GM18868 (cell line): ENCODE results near the gene SMC6.

Experiments used
- ATAC-seq: cut with Tn5 transposase; IDR thresholded peaks from one replicate; pipeline ENCODE4 v1.9.1; 2021; ENCODE audit warnings: mild to moderate bottlenecking, moderate library complexity; ENCODE audit not compliant: unreplicated experiment

The SMC6 gene

GRCh38 chr2:17625446-17625845 lies 128.2 kb downstream of the SMC6 start:
- no peak for ATAC-seq

DNA sequence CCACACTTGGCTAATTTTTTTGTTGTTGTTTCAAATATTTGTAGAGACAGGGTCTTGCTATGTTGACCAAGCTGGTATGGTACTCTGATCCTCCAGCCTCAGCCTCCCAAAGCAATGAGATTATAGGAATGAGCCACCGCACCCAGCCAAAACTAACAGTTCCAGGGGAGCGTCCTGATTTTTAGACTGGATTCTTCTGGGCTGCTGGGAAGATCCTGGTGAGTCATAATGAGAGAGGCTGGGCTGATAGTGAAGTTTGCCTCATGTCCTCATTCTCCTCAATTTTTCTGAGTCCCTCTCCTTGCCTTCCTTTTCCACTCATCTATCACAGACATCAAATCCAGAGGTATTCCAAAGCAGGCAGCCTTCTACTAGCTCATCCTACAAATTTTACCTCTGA lies 131.8 kb downstream of the SMC6 start:
- no peak for ATAC-seq

DNA sequence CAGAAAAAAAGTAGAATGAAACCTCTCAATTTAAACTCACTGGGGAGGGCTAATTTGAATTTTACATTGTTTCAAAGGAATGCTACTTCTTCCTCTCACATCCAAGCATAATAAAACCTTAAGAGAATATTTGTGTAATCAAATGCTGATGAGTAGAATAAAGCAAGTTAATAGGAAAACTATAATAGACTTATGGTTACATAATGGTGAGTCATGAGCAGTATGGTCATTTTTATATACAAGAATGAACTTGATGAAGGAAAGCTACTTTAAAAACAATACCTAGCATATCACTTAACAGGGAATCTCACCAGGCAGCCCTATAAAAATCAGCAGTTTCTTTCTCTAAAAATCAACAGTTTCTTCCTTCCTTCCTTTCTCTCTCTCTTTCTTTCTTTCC lies 132.8 kb downstream of the SMC6 start:
- ATAC-seq, result no peak

- no peak for ATAC-seq
Measured at GRCh38 chr2:17620280-17620679, 133.3 kb downstream of the SMC6 start.

DNA sequence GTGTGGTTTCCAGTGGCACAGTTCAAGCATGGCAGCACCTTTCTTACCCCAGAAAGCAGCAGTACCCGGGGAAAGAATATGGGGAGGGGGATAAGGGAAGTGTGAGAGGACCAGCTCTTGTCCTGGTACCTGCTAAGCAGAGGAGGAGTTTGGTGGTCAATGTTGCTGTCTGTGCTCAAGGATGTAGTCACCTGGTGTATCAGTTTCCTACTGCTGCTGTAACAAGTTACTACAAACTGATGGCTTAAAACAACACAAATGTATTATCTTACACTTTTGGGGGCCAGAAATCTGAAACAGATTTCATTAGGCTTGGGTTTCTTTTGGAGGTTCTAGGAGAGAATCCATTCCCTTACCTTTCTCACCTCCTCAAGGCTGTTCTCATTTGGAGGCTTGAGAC lies 135.7 kb downstream of the SMC6 start:
- no peak for ATAC-seq

GRCh38 chr2:17617516-17617915 lies 136.1 kb downstream of the SMC6 start:
- ATAC-seq, result no peak

GRCh38 chr2:17616405-17616804 lies 137.2 kb downstream of the SMC6 start:
- ATAC-seq, result no peak

DNA sequence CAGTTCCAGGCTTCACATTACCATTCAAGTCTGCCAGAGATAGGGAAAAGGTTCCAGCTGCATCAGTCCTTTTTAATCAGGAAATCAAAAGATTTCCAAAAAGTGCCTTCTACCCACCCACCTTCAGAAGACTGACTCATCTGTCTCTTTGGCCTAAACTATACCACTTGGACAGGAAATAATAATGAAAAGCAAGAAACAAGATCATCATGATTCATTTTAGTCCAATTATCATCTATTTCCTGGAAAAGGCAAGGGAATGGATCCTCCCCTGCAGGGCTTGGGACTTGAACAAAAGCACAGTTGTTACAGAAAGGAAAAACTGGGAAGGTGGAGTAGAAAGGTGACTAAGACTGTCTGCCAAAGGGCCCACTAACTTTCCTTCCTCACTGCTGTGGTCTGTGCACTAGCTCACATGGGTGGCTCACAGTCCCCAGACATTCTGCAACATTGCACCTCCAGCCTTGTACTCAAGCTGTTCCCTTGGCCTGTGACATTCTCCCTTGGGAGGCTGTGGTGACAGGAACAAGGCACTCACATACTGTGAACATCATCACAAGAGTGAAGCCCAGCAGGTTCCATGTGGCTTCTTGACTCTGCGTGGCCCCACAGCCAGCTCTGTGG lies 137.8 kb downstream of the SMC6 start:
- no peak for ATAC-seq

DNA sequence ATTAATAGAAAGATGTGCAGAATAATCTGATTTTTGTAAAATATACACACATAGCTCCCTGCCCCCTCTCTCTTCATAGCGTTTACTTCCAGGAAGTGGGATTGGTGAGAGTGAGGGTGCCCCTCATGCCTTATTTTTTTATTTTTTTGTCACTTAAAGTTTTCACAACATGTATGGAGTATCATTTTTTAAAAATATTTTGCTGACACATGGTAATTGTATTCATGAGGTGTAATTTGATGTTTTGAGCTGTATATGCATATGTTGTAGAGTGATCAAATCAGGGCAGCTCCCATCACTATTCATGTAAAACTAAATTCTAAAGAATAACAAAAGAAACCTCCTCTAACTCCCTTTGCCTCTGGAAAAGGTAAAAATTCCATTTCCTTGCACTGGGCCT lies 138.5 kb downstream of the SMC6 start:
- ATAC-seq, result no peak

GRCh38 chr2:17614174-17614930 lies 139.3 kb downstream of the SMC6 start:
- no peak for ATAC-seq
